Measurements from ENCODE around the gene RFC5.

RFC5 gene

GRCh38 chr12:117967043-117967442 lies 49.5 kb upstream of the RFC5 start:
- no peaks in the 10 kb centered on the region for H3K9me3 ChIP-seq (ENCODE audit: control insufficient read depth, insufficient read depth, low read depth, low read length)
- H3K4me1 ChIP-seq (ENCODE audit: control insufficient read depth, insufficient read depth, low read length): 0 out of 2 replicates have a peak, but pooled peaks cover 2% of the 10 kb centered on the region
- no peak overlapping the region for H3K4me3 ChIP-seq (ENCODE audit: low read depth, low read length)
- TF ChIP-seq, protein P1, sequence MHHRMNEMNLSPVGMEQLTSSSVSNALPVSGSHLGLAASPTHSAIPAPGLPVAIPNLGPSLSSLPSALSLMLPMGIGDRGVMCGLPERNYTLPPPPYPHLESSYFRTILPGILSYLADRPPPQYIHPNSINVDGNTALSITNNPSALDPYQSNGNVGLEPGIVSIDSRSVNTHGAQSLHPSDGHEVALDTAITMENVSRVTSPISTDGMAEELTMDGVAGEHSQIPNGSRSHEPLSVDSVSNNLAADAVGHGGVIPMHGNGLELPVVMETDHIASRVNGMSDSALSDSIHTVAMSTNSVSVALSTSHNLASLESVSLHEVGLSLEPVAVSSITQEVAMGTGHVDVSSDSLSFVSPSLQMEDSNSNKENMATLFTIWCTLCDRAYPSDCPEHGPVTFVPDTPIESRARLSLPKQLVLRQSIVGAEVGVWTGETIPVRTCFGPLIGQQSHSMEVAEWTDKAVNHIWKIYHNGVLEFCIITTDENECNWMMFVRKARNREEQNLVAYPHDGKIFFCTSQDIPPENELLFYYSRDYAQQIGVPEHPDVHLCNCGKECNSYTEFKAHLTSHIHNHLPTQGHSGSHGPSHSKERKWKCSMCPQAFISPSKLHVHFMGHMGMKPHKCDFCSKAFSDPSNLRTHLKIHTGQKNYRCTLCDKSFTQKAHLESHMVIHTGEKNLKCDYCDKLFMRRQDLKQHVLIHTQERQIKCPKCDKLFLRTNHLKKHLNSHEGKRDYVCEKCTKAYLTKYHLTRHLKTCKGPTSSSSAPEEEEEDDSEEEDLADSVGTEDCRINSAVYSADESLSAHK (tag by site-specific recombination; IDR thresholded peaks at IDR 0.05): peak; percentile 93
- TF ChIP-seq ZSCAN30 (tag by site-specific recombination; IDR thresholded peaks at IDR 0.05): no peak
- no peak for TF ChIP-seq ZNF664 (tag by site-specific recombination; IDR thresholded peaks at IDR 0.05)
- TF ChIP-seq ZNF23 (tag by site-specific recombination; IDR thresholded peaks at IDR 0.05; ENCODE audit: borderline replicate concordance): no peak
- no peak for TF ChIP-seq ZFP3 (tag by site-specific recombination; IDR thresholded peaks at IDR 0.05; ENCODE audit: low read depth)
- no peak for TF ChIP-seq ZNF350 (tag by site-specific recombination; IDR thresholded peaks at IDR 0.05)
- no peak for TF ChIP-seq ZNF366 (tag by site-specific recombination; conservative IDR thresholded peaks at IDR 0.05)
- TF ChIP-seq, protein P2, sequence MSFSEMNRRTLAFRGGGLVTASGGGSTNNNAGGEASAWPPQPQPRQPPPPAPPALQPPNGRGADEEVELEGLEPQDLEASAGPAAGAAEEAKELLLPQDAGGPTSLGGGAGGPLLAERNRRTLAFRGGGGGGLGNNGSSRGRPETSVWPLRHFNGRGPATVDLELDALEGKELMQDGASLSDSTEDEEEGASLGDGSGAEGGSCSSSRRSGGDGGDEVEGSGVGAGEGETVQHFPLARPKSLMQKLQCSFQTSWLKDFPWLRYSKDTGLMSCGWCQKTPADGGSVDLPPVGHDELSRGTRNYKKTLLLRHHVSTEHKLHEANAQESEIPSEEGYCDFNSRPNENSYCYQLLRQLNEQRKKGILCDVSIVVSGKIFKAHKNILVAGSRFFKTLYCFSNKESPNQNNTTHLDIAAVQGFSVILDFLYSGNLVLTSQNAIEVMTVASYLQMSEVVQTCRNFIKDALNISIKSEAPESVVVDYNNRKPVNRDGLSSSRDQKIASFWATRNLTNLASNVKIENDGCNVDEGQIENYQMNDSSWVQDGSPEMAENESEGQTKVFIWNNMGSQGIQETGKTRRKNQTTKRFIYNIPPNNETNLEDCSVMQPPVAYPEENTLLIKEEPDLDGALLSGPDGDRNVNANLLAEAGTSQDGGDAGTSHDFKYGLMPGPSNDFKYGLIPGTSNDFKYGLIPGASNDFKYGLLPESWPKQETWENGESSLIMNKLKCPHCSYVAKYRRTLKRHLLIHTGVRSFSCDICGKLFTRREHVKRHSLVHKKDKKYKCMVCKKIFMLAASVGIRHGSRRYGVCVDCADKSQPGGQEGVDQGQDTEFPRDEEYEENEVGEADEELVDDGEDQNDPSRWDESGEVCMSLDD (tag by site-specific recombination; IDR thresholded peaks at IDR 0.05): no peak
- H3K27ac ChIP-seq (ENCODE audit: extremely low read depth, low read depth, low read length): no peak overlapping the region
- ChIA-PET POLR2A (no interaction called here), CTCF (interaction anchor here (0.6 to 0.7 kb wide), 2 partner anchors 92 to 418 kb away, joined by 3 read pairs; no protein-coding TSS in a partner anchor)
- H3K36me3 ChIP-seq (ENCODE audit: control insufficient read depth in 2 of 2, insufficient read depth in 1 of 2, low read length in 2 of 2): no peaks in the 10 kb centered on the region

- Histone ChIP-seq H3K9me3 (ENCODE audit: control insufficient read depth, insufficient read depth, low read depth, low read length) (no peaks in the 10 kb centered on the region), H3K27ac (ENCODE audit: extremely low read depth, low read depth, low read length) (no peak overlapping the region), H3K4me3 (ENCODE audit: low read depth, low read length) (no peak overlapping the region), H3K4me1 (ENCODE audit: control insufficient read depth, insufficient read depth, low read length) (0 out of 2 replicates have a peak, but pooled peaks cover 2% of the 10 kb centered on the region), H3K36me3 (ENCODE audit: control insufficient read depth in 2 of 2, insufficient read depth in 1 of 2, low read length in 2 of 2) (no peaks in the 10 kb centered on the region)
- POLR2A ChIA-PET: no interaction called here
- no peak for TF ChIP-seq ZSCAN4 (tag by site-specific recombination; IDR thresholded peaks at IDR 0.05)
- TF ChIP-seq, protein P3, sequence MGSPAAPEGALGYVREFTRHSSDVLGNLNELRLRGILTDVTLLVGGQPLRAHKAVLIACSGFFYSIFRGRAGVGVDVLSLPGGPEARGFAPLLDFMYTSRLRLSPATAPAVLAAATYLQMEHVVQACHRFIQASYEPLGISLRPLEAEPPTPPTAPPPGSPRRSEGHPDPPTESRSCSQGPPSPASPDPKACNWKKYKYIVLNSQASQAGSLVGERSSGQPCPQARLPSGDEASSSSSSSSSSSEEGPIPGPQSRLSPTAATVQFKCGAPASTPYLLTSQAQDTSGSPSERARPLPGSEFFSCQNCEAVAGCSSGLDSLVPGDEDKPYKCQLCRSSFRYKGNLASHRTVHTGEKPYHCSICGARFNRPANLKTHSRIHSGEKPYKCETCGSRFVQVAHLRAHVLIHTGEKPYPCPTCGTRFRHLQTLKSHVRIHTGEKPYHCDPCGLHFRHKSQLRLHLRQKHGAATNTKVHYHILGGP (tag by site-specific recombination; IDR thresholded peaks at IDR 0.05): no peak
- TF ChIP-seq ZNF501 (tag by site-specific recombination; IDR thresholded peaks at IDR 0.05): no peak
- TF ChIP-seq ZNF423 (tag by site-specific recombination; IDR thresholded peaks at IDR 0.05): no peak
- no peak for TF ChIP-seq ZNF211 (tag by site-specific recombination; IDR thresholded peaks at IDR 0.05; ENCODE audit: low read depth)
- TF ChIP-seq ZNF292 (tag by site-specific recombination; IDR thresholded peaks at IDR 0.05; ENCODE audit: borderline replicate concordance, low read depth): no peak
- TF ChIP-seq ZNF223 (tag by site-specific recombination; IDR thresholded peaks at IDR 0.05): no peak
- TF ChIP-seq ZNF596 (tag by site-specific recombination; IDR thresholded peaks at IDR 0.05): no peak
- no peak for TF ChIP-seq ZNF747 (tag by site-specific recombination; IDR thresholded peaks at IDR 0.05)
- TF ChIP-seq ZNF16 (tag by site-specific recombination; IDR thresholded peaks at IDR 0.05; ENCODE audit: low read depth): no peak
- no peak for TF ChIP-seq ZNF561 (tag by site-specific recombination; IDR thresholded peaks at IDR 0.05; ENCODE audit: borderline replicate concordance)
- no peak for TF ChIP-seq ZXDB (tag by site-specific recombination; IDR thresholded peaks at IDR 0.05)
- TF ChIP-seq ZNF558 (tag by site-specific recombination; IDR thresholded peaks at IDR 0.05): no peak
- no peak for TF ChIP-seq ZNF610 (tag by site-specific recombination; IDR thresholded peaks at IDR 0.05; ENCODE audit: borderline replicate concordance)
- no peak for TF ChIP-seq ZNF621 (tag by site-specific recombination; IDR thresholded peaks at IDR 0.05)
- TF ChIP-seq SP7 (tag by site-specific recombination; IDR thresholded peaks at IDR 0.05): no peak
- CTCF ChIA-PET: interaction anchor here (0.6 to 0.7 kb wide), 2 partner anchors 93 to 418 kb away, joined by 3 read pairs; no protein-coding TSS in a partner anchor
Measured at GRCh38 chr12:117967512-117967911, 49.0 kb upstream of the RFC5 start.
